Neural cell (in vitro differentiated cells): ENCODE data around the gene TMEM184C.

ENCODE experiments used
- CTCF ChIP-seq: fragments of 450-650 bp; IDR thresholded peaks from 2 replicates; pipeline ENCODE4 v1.5.1; 2014; ENCODE audit warnings: antibody characterized with exemption, mild to moderate bottlenecking, moderate library complexity; ENCODE audit not compliant: poor library complexity, severe bottlenecking
- EP300 ChIP-seq: fragments of 450-650 bp; conservative IDR thresholded peaks from 2 replicates; pipeline ENCODE4 v1.6.1; 2014; ENCODE audit warnings: antibody characterized with exemption, mild to moderate bottlenecking, moderate library complexity; ENCODE audit not compliant: poor library complexity, severe bottlenecking
- EZH2 ChIP-seq: fragments of 200-600, 300-800 bp; shearing (Covaris generic), sonication (generic); IDR thresholded peaks from 2 replicates; pipeline ENCODE4 v1.6.1; 2014; ENCODE audit warnings: antibody characterized with exemption, low read length, borderline replicate concordance, mild to moderate bottlenecking; ENCODE audit not compliant: insufficient read depth, poor library complexity, severe bottlenecking
- MXI1 ChIP-seq: fragments of 450-650 bp; conservative IDR thresholded peaks from 2 replicates; pipeline ENCODE4 v1.6.1; 2014; ENCODE audit warnings: antibody characterized with exemption, mild to moderate bottlenecking; ENCODE audit not compliant: poor library complexity, severe bottlenecking
- POLR2AphosphoS5 ChIP-seq: IDR thresholded peaks from 2 replicates; pipeline ENCODE4 v1.6.1; 2012
- REST ChIP-seq: IDR thresholded peaks from 2 replicates; pipeline ENCODE4 v1.6.1; 2012; ENCODE audit warnings: borderline replicate concordance

- peak; percentile 80 for TF ChIP-seq CTCF
- no peak for TF ChIP-seq EZH2
- TF ChIP-seq EP300 = no peak
- TF ChIP-seq REST = no peak
- TF ChIP-seq MXI1 = no peak
- TF ChIP-seq POLR2AphosphoS5 = no peak
Observed at GRCh38 chr4:147590249-147590920, 26.8 kb upstream of the TMEM184C start.
